Skin of body (tissue), 2 donors: ENCODE results near the gene STXBP6. TPM values are rescaled to one million over a fixed set of nuclear protein-coding genes. Genes with fewer than 3 reads are reported as not detected.
"Not testable (repeated sequence)": the region's sequence is repeated elsewhere in the genome, so short reads cannot be mapped to it uniquely, and the experiment has no call there.

Experiments
- DNase-seq: peaks from one replicate; lab custom pipeline; 2025; lab: John Stamatoyannopoulos, UW
- total RNA-seq: library from RNA; depleted of rRNA; stranded (reverse); fragments of >200 nt; gene quantifications from one replicate; pipeline ENCODE4 v1.2.3, GENCODE V29; 2014

Gene STXBP6
- total RNA-seq, 1 donor from 2014 or later = 7.6 TPM

- no peak for DNase-seq
Observed at GRCh38 chr14:24858684-24859083, 191.3 kb downstream of the STXBP6 start.

- no peak for DNase-seq
Observed at GRCh38 chr14:24858052-24858451, 191.9 kb downstream of the STXBP6 start.

- DNase-seq = no peak
Observed at GRCh38 chr14:24857277-24857676, 192.7 kb downstream of the STXBP6 start.

DNA sequence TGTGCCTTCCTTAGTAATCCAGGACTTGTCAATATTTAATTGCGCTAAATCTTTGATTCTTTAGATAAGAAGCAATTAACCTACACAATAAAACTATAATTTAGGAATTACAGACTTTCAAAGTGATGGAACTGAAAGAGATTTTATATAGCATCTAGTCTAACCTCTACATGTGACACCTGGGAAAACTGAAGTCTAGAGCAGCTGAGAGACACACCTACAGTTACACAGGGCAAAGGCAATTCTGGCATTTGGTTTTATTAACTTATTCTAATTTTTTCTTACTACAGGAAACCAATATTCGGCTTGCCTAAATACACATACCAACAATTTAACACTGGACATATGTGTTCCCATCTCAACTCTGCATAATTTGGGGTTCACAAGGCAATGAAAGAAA, 196.5 kb downstream of the STXBP6 start:
- no peak for DNase-seq

DNA sequence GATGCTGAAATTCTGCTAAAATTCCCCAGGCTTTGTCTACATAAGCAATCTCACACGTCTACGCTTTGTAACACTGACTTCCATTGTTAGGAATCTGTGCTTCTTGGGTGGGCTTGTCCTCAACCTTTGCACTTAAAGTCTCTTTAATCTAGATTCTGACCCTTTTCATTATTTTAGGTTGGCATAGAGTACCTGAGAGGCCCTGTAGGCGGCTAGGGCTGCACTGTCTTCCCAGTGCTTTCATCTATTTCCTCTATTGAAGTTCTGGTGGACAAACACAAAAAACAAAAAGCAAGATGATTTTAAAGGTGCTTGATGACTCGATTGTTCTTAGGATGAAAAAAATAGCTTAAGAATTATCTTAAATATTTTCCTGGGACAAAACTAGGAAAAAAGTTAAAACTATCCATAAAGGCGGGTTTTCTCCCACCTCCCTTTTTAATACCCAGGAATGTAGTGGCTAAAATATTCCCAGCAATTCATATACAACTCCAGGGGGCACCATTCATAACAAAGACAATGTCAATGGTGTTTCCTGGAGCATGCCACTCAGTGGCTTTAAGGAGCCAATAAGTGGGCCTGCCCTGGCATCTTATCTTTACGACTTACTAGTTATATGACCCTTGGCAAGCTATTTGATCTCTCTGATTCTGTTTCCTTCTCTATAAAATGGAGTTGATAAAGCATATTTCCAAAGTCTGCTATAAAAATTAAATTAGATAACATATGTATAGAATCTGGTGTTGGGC, 197.5 kb downstream of the STXBP6 start:
- DNase-seq = no peak

DNA sequence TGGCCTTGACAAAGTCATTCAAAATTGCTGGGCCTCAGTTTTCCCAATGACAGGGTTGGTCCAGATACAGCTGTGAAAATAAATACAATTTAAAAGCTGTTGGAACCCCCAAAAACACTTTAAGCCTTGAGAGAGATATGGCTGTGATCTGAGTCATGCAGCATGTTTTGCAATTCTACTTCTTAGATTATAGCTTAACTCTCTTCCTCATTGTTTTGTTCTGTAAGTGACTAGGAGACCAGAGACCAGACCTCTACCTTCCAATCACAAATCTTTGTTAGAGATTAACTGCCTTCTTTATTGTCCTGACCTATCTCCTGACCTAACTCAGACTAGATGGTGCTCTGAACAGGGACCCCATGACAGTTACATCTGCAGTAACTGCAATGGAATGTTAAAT, 198.1 kb downstream of the STXBP6 start:
- DNase-seq = no peak

DNA sequence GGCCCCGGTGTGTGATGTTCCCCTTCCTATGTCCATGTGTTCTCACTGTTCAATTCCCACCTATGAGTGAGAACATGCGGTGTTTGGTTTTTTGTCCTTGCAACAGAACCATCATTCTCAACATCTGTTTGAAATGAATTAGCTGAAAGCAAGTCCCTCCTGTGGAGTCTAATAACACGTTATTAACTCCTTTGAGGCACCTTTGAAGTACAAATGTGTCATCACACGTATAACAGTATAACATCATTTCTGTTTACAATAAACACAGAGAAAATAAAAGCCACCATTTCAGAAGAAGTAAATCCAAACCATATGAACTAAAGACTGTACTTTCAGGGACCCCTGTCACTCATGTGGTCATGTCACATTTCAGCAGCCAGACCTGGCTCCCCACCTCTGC, 198.5 kb downstream of the STXBP6 start:
- no peak for DNase-seq

GRCh38 chr14:24850072-24850471, 199.9 kb downstream of the STXBP6 start:
- no peak for DNase-seq

- no peak for DNase-seq
Observed at GRCh38 chr14:24849471-24849870, 200.5 kb downstream of the STXBP6 start.

DNA sequence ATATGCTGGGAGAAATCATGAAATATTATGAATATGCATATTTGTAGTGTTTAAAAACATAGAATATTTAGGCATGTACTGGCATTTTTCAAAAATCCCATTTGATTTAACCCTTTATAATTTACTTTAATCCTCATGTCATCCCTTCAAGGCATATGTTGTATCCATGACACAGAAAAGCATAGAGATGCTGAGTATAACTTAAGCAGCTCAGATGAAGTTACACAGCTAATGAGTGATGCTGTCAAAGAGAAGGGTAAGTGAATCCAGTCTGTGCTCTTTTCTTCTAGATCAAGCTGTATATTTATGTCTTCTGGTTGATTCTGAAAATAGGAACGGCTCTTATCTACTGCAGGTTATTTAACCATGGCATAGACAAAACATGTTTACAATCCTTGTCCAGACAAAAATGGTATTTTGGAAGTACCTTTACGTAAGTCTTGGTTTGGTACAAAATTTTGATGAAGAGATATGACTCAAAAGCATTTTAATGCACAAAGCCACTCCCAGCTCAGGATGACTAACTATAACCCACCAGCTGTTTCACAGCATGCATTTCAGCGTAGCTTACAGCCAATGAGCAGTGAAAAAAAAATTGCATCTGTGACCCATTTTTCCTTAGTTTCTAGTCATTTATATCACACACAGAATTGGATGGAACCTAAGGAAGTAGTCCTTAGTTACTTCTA, 201.7 kb downstream of the STXBP6 start:
- no peak for DNase-seq

DNA sequence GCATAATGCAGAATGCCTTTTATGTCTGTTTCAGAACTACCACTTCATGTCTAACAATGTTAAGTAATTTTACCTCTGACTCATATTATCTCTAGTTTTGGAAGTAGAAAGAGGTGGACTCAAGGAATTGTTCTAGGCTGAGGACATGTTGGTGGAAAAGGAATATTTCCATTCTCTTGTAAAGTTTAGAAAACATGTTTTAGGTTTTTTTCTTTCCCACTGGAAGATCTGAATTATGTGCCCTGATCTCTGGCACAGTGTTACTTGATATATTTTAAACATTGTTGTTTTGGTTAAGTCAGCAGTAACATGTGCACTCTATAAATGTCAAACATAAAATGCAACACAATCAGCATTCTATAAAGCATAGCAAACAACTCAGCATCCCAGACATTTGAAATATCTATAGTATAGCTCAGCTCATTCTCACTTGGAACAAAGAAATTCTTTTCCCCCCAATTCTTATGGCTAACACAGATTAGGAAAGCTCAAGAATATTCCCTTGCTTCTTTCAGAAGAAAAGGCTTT, 202.3 kb downstream of the STXBP6 start:
- no peak for DNase-seq

GRCh38 chr14:24846261-24846660, 203.7 kb downstream of the STXBP6 start:
- no peak for DNase-seq

DNA sequence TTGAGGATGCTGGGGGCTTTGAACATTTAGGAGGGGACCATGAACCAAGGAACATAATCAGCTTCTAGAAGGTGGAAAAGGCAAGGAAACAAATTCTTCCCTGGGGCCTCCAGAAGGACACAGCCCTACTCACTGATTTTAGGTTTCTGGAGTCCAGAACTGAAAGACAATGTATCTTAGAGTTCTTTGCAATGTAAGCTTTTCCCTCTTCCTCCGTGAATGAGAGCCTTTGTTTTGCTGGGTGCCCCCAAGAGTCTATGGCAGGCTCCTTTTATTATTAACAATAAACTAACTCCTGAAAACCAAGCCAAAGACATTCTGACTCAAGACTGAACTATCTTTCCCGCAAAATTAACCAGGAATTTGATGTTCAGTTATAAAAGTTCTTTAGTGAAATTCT, 204.1 kb downstream of the STXBP6 start:
- no peak for DNase-seq

DNA sequence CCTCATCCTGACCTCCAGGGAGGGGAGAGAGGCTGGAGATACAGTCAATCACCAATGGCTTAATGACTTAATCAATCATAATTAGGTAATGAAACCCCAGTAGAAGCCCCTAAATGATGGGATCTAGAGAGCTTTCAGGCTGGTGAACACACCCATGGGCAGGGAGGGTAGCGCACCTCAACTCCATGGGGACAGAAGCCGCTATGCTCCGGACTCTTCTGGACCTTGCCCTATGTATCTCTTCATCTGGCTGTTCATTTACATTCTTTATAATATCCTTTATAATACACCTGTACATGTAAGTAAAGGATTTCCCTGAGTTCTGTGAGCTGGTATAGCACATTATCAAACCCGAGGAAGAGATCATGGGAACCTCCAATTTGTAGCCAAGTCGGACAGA, 205.9 kb downstream of the STXBP6 start:
- no peak for DNase-seq

DNA sequence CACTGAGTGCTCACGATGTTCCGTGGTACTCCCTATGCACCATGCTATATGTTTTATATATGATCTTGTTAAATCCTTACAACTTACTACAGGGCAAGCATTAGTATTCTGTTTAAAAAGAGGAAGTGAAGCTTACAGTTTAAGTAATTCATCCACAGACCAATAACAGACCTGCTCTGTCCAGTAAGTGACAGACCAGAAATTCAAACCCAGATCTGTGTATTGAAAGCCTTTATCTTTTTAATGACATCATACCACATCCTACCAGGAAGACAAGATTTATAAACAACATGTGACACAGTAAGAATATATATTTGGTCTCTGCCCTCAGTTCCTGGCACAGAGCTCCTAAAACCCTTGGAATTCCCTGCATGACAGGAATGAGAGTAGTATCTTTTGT, 206.5 kb downstream of the STXBP6 start:
- DNase-seq = no peak

DNA sequence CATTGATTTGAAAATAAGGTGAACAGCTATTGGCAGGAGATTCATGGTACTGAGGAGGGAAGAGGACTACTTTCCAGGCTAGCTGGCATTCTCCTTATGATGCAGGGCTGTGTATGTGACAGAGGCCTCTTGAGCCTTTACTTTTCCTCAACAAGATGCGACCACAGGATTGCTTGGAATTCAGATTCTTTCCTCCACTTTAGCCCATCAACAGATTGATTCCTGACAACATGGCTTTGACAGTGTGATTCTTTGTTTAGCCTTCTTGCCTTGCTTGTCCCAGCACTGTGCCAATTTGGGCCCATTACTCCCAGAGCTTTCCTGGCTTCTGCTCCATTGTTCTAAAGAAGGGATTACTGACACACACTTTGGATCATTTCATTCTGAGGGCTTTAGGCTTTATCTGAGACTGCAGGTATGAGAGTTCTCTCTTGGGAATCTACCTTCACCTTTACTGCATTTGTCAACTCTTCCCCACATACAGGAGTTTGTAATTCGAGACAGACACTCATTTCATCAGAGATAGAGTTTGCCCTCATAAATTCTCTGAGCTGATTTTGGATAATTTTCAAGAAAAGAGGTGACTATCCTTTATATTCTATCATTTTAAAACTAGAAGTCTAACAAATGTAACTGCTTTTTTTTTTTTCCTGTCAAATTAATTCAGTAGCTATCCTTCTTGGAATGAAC, 209.6 kb downstream of the STXBP6 start:
- DNase-seq = no peak

DNA sequence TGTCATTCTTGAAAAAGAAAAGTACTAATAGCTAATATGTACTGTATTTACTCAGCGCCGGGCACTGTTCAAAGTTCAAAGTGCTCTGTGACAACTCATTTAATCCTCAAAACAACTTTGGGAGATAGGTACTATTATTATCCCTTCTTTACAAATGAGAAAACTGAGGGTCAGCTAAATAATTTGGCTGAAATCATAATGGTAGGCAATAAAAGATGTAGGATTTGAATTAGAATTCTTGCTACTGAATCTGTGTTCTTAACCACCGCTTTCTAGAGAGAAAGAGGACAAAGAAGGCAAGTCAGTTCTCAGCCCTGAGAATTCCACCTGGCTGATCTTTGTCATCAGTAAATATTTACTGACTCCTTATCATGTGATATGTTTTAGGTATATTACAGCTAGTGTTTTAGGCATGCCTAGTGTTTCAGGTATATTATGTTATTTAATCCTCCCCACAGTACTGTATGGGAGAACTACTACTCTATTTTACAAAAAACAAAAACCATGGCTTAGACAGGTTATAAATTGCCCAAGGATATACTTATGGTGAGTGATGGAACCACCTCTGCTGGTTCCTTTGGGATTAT, 210.2 kb downstream of the STXBP6 start:
- DNase-seq = no peak

- no peak for DNase-seq
Observed at GRCh38 chr14:24838945-24839616, 210.9 kb downstream of the STXBP6 start.

GRCh38 chr14:24837280-24838046, 212.5 kb downstream of the STXBP6 start:
- DNase-seq = no peak

- not testable (repeated sequence) for DNase-seq
Observed at GRCh38 chr14:24836324-24836723, 213.6 kb downstream of the STXBP6 start.

DNA sequence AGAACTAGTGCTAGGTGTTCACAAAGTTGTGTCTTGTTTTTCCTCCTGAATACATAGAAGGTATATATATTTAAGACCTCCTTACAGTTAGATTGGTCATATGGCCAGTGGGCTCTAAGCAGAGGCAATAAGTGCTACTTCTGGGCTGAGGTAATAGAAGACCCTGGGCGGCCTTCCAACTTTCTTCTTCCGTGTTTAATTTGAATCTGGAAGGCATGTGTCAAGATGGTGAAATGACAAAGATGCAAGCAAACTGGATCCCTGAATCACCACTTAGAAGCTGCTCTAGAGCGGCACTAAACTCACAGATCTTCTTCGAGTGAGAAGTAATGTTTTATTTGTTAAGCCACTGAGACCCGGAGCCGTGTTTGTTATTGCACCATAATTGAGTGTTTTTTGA, 215.0 kb downstream of the STXBP6 start:
- DNase-seq = no peak
